OCI-LY1 (cell line): Measurements from ENCODE around the gene APPL1.
A peak's percentile ranks its signal among the peaks of the same experiment; 100 is the strongest.

Experiments
- H2AFZ ChIP-seq: fragments of 200-600 bp; sonication (generic), shearing (Covaris generic); 2 replicates; pipeline ENCODE4 v1.6.0; 2014; ENCODE audit warnings: antibody characterized with exemption, mild to moderate bottlenecking, low read length
- H3F3A ChIP-seq: fragments of 200-600 bp; sonication (generic), shearing (Covaris generic); 2 replicates; pipeline ENCODE4 v1.6.0; 2014; ENCODE audit warnings: mild to moderate bottlenecking, antibody characterized with exemption, low read length, moderate library complexity; ENCODE audit not compliant: insufficient read depth
- H3K27ac ChIP-seq: fragments of 200-600 bp; sonication (generic); 2 replicates; pipeline ENCODE4 v1.5.1; 2014; ENCODE audit warnings: low read length, mixed run types, mild to moderate bottlenecking, low read depth; ENCODE audit not compliant: poor library complexity, severe bottlenecking
- H3K27me3 ChIP-seq: fragments of 200-600 bp; sonication (generic); 2 replicates; pipeline ENCODE4 v1.6.0; 2014; ENCODE audit warnings: antibody characterized with exemption, mild to moderate bottlenecking, low read length, moderate library complexity; ENCODE audit not compliant: insufficient read depth
- H3K36me3 ChIP-seq: fragments of 200-600 bp; sonication (generic); 2 replicates; pipeline ENCODE4 v1.6.1; 2014; ENCODE audit warnings: mild to moderate bottlenecking, antibody characterized with exemption, low read length, moderate library complexity, mixed read lengths; ENCODE audit not compliant: insufficient read depth
- H3K4me1 ChIP-seq: fragments of 200-600 bp; sonication (generic); 2 replicates; pipeline ENCODE4 v1.5.1; 2014; ENCODE audit warnings: mild to moderate bottlenecking, low read length, moderate library complexity; ENCODE audit not compliant: insufficient read depth, severe bottlenecking
- H3K4me2 ChIP-seq: fragments of 200-600 bp; sonication (generic), shearing (Covaris generic); 2 replicates; pipeline ENCODE4 v1.6.1; 2014; ENCODE audit warnings: low read length
- H3K4me3 ChIP-seq: fragments of 200-600 bp; sonication (generic); 2 replicates; pipeline ENCODE4 v1.5.1; 2014; ENCODE audit warnings: low read length, low read depth, mild to moderate bottlenecking, mixed read lengths; ENCODE audit not compliant: poor library complexity, severe bottlenecking
- H3K79me2 ChIP-seq: fragments of 200-600 bp; shearing (Covaris generic); 2 replicates; pipeline ENCODE4 v1.6.1; 2016; ENCODE audit warnings: mixed run types, low read length, mixed read lengths; ENCODE audit not compliant: insufficient read depth
- H3K9ac ChIP-seq: fragments of 200-600 bp; sonication (generic), shearing (Covaris generic); 2 replicates; pipeline ENCODE4 v1.6.1; 2014; ENCODE audit warnings: mild to moderate bottlenecking, low read length, mixed read lengths
- H3K9me2 ChIP-seq: fragments of 200-600 bp; sonication (generic), shearing (Covaris generic); 2 replicates; pipeline ENCODE4 v1.6.1; 2014; ENCODE audit warnings: low read depth, mild to moderate bottlenecking, low read length, mixed read lengths
- H3K9me3 ChIP-seq: fragments of 200-600 bp; shearing (Covaris generic); 2 replicates; pipeline ENCODE4 v1.6.1; 2014; ENCODE audit warnings: low read length, mixed read lengths
- H4K20me1 ChIP-seq: fragments of 200-600 bp; sonication (generic), shearing (Covaris generic); 2 replicates; pipeline ENCODE4 v1.6.0; 2016; ENCODE audit warnings: mild to moderate bottlenecking, low read length; ENCODE audit not compliant: insufficient read depth
- CTCF ChIP-seq: fragments of 200-600 bp; sonication (generic), shearing (Covaris generic); IDR thresholded peaks from 2 replicates; pipeline ENCODE4 v1.5.1; 2017; ENCODE audit warnings: mild to moderate bottlenecking, antibody characterized with exemption, low read length, moderate library complexity, mixed read lengths
- EZH2 ChIP-seq: fragments of 200-600 bp; sonication (generic), shearing (Covaris generic); IDR thresholded peaks from 2 replicates; pipeline ENCODE4 v1.8.0; 2017; ENCODE audit warnings: borderline replicate concordance, mixed run types, mild to moderate bottlenecking, antibody characterized with exemption, low read length, moderate library complexity, mixed read lengths

APPL1 gene

GRCh38 chr3:57226176-57226575 lies 1.4 kb upstream of the APPL1 start:
- H3K79me2 ChIP-seq, result peaks cover 21% of the 10 kb centered on the region
- H3K4me1 ChIP-seq, result peaks cover 28% of the 10 kb centered on the region
- H3K4me3 ChIP-seq, result no peak overlapping the region
- no peak overlapping the region for H2AFZ ChIP-seq
- H4K20me1 ChIP-seq, result no peaks in the 10 kb centered on the region
- H3K27ac ChIP-seq, result no peak overlapping the region
- H3K27me3 ChIP-seq, result no peaks in the 10 kb centered on the region
- H3K4me2 ChIP-seq, result no peak overlapping the region
- TF ChIP-seq CTCF, result no peak
- no peak for TF ChIP-seq EZH2
- no peak overlapping the region for H3K9ac ChIP-seq
- H3F3A ChIP-seq, result no peaks in the 10 kb centered on the region
- H3K9me2 ChIP-seq, result no peaks in the 10 kb centered on the region
- H3K36me3 ChIP-seq, result no peaks in the 10 kb centered on the region
- H3K9me3 ChIP-seq, result no peaks in the 10 kb centered on the region

GRCh38 chr3:57227930-57228751 lies 612 bp downstream of the APPL1 start:
- Histone ChIP-seq H3K36me3 (no peaks in the 10 kb centered on the region), H4K20me1 (no peaks in the 10 kb centered on the region), H3K9ac (peak overlapping the region; percentile 92), H3K9me2 (no peaks in the 10 kb centered on the region), H2AFZ (no peak overlapping the region), H3K9me3 (no peaks in the 10 kb centered on the region), H3F3A (no peaks in the 10 kb centered on the region), H3K4me3 (peak overlapping the region; percentile 91), H3K4me2 (peak overlapping the region; percentile 92), H3K79me2 (peaks cover 29% of the 10 kb centered on the region), H3K27me3 (no peaks in the 10 kb centered on the region), H3K4me1 (peaks cover 28% of the 10 kb centered on the region), H3K27ac (peak overlapping the region; percentile 54)
- TF ChIP-seq CTCF (no peak), EZH2 (no peak)

- Histone ChIP-seq H3K4me2 (peak overlapping the region; percentile 39), H3F3A (no peaks in the 10 kb centered on the region), H3K9ac (no peak overlapping the region), H3K4me1 (peaks cover 32% of the 10 kb centered on the region), H3K27ac (no peak overlapping the region), H3K36me3 (no peaks in the 10 kb centered on the region; the same call in 1 of the 2 replicates), H3K4me3 (no peak overlapping the region), H4K20me1 (no peaks in the 10 kb centered on the region), H3K79me2 (peaks cover 38% of the 10 kb centered on the region), H3K9me2 (no peaks in the 10 kb centered on the region), H2AFZ (no peak overlapping the region), H3K9me3 (no peaks in the 10 kb centered on the region; the same call in 1 of the 2 replicates), H3K27me3 (no peaks in the 10 kb centered on the region)
- TF ChIP-seq EZH2 (no peak), CTCF (no peak)
Measured at GRCh38 chr3:57230006-57230405, 2.5 kb downstream of the APPL1 start.
